Ishikawa (cell line): ENCODE data around the gene MSH2.

Experiments
- TEAD4 ChIP-seq: IDR thresholded peaks from 2 replicates; pipeline ENCODE4 v1.6.1; 2012
- TF ChIP-seq, protein P1 (sequence below): IDR thresholded peaks from 2 replicates; pipeline ENCODE4 v1.6.1; 2012

- TF ChIP-seq, protein P1, sequence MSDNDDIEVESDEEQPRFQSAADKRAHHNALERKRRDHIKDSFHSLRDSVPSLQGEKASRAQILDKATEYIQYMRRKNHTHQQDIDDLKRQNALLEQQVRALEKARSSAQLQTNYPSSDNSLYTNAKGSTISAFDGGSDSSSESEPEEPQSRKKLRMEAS, result no peak
- no peak for TF ChIP-seq TEAD4
These were observed 29.2 kb upstream of the MSH2 start for GRCh38 chr2:47373747-47374146.
